Spleen (tissue), 7 donors: ENCODE data around the gene PSMA7.

Source experiments
- CTCF ChIP-seq, 11 experiments: fragments of 200-600 bp in 7 of 11; fragments of 450-650 bp in 4 of 11; sonication (generic) in 4 of 11; IDR thresholded peaks in 8 of 11; conservative IDR thresholded peaks in 3 of 11; 1 replicate in 7 of 11; 2 replicates in 4 of 11; pipeline versions ENCODE4 v1.4.0 to v1.8.0; 2016 to 2021; ENCODE audit warnings: antibody characterized with exemption in 11 of 11, inconsistent platforms in 4 of 11, mild to moderate bottlenecking in 1 of 11
- POLR2AphosphoS5 ChIP-seq, 3 donors: sonication (generic); formaldehyde crosslinking; IDR thresholded peaks; one replicate each; pipeline ENCODE4 v1.5.1; 2017; ENCODE audit warnings: antibody characterized with exemption in 3 of 3
- donor health status: DM: no; HTN: no; CAD: no; lungs with moderate emphysema.
- donor health status: DM: no; HTN: no; CAD: no.
- donor health status: DM: no; HTN: no; CAD: no.

- no peak for TF ChIP-seq CTCF (IDR thresholded peaks at IDR 0.05 in 8 of 11, conservative IDR thresholded peaks at IDR 0.05 in 3 of 11)
- no peak for TF ChIP-seq POLR2AphosphoS5 (IDR thresholded peaks at IDR 0.05)
Observed at GRCh38 chr20:62145688-62146018, 2.5 kb upstream of the PSMA7 start.
